DMS 273 treated with DMSO at 0.1 percent for 48 hours (cell line): ENCODE measurements around the gene SUGP1.
"Not testable (repeated sequence)": the region's sequence is repeated elsewhere in the genome, so short reads cannot be mapped to it uniquely, and the experiment has no call there.

ENCODE experiments used
- DNase-seq: peaks from one replicate; lab custom pipeline; 2025; lab: John Stamatoyannopoulos, UW

Gene SUGP1

DNA sequence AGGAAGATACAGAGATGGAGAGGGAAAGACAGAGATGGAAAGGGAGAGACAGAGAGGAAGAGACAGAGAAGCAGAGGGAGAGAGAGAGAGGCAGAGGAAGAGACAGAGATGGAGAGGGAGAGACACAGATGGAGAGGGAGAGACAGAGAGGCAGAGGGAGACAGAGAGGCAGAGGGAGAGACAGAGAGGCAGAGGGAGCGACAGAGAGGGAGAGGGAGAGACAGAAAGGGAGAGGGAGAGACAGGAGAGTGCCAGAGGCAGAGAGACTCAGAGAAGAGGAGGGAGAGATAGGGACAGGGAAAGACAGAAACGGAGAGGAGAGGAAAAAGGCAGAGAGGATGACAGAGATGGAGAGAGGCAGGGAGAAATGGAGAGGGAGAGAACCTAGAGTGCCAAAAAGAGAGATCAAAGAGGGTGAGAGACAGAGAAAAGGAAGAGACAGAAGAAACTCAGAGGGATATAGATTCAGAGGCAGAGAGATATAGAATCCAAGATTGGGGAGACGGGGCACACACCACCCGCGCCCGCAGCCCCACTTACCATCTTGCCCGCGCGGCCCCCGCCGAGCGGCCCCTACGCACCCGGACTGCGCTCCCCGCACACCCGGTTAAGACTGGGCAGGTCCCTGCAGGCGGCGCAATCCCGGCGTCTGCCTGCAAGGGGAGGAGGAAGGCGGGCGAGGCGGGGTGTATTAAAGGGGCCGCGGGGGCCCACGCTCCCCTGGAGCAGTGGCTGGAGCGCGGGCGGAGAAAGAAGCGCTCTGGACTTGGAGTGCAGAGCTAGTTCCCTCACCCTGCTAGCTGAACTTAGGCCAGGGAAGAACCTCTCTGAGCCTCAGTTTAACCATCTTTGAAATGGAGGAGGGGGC is 57.9 kb downstream of the SUGP1 start:
- no peak for DNase-seq

DNA sequence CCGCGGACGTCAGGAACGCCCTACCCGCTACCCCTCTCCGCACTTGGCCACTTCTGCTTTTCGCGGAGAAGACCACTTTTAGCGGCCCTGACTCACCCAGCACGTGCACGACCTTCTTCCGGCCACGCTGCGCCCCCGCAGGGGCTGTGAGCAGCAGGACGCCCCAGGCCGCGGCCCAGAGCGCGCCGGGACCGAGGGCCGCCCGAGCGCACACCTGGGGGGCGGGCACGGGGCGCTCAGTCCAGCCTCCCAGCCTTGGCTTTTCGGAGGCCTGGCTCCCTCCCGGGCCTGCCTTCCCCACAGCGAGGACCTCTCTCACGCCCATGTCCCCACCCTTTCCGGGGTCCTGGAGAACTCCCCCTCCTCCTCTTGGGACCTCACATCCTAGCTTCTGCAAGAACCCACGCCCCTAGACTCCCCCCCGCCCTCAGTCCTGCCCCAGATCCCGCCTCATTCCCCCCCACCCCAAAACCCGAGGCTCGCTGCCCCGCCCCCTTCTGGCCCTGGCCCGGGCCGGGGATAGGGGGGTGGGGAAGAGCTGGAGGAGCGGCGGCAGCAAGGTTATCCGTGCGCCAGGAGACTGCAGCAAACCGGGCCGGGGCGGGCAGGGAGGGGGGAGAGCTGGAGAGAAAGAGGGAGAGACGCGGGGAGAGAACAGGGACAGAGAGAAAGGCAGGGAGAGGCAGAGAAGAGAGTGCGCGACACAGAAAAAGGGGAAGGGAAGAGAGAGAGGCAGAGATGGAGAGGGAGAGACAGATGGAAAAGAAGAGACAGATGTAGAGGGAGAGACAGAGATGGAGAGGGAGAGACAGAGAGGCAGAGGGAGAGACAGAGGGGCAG is 58.7 kb downstream of the SUGP1 start:
- no peak for DNase-seq

DNA sequence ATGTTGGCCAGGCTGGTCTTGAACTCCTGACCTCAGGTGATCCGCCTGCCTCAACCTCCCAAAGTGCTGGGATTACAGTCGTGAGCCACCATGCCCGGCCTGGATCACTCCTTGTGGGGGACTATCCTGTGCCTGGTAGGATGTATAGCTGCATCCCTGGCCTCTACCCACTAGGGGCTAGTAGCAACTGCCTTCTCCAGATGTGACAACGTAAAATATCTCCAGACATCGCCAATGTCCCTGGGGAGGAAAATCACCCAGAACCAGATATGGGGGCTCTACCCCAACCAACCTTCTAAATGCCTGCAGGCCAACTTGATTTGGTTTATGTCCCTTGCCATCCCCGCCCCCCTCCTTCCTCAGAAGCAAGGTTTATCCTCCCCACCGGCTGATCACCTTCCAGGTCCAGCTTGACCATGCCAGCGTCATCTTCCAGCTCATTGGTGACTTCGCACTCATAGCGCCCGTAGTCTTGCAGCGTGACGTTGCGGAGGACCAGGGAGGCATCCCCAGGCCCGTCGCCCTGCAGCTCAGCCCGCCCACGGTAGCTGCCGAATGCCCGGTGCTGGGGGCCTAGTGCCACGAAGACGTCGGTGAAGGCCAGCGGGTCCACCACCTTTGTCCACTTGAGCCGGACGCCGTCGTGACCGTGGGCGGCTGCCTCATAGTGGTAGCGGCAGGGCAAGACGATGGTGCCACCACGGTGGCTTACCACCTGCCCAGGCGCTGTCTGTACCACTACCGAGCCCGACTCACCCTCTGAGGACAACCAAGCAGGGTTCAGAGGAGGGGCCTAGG is 59.7 kb downstream of the SUGP1 start:
- no peak for DNase-seq

- DNase-seq, result peak; percentile 85
Measured at GRCh38 chr19:19259741-19260140, 60.6 kb downstream of the SUGP1 start.

- no peak for DNase-seq
Measured at GRCh38 chr19:19258589-19259338, 61.5 kb downstream of the SUGP1 start.

GRCh38 chr19:19257836-19258588 is 62.3 kb downstream of the SUGP1 start:
- DNase-seq, result no peak

DNA sequence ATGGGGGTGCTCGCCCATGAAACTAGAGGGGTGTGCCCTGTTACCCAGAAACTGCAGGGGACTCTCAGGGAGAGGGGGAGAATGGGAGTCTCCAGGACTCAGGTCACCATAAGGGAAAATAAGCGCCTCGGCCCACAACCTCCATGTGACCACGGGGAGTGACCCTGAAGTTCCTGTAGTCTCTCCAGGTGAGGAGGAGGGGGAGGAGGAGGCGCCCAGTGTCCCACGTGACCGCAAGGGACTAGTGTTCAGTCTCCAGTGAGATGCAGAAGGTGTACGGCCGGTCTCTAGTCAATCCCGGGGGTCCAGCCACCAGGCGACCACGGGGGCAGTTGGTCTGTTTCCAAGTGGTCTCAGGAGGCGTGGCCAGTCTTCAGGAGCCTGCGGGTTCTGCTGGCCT is 63.2 kb downstream of the SUGP1 start:
- DNase-seq, result no peak

- DNase-seq, result no peak
Measured at GRCh38 chr19:19256072-19256969, 64.0 kb downstream of the SUGP1 start.

DNA sequence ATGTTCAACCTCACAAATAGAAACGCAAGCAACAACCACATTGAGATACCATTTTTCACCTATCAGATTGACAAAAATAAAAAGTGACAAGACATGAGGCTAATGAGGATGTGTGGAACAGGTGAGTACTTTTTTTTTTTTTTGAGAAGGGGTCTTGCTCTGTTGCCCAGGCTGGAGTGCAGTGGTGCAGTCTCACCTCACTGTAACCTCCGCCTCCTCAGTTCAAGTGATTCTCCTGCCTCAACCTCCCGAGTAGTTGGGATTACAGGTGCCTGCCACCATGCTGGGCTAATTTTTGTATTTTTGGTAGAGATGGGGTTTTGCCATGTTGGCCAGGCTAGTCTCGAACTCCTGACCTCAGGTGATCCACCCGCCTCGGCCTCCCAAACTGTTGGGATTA is 66.9 kb downstream of the SUGP1 start:
- DNase-seq, result not testable (repeated sequence)

DNA sequence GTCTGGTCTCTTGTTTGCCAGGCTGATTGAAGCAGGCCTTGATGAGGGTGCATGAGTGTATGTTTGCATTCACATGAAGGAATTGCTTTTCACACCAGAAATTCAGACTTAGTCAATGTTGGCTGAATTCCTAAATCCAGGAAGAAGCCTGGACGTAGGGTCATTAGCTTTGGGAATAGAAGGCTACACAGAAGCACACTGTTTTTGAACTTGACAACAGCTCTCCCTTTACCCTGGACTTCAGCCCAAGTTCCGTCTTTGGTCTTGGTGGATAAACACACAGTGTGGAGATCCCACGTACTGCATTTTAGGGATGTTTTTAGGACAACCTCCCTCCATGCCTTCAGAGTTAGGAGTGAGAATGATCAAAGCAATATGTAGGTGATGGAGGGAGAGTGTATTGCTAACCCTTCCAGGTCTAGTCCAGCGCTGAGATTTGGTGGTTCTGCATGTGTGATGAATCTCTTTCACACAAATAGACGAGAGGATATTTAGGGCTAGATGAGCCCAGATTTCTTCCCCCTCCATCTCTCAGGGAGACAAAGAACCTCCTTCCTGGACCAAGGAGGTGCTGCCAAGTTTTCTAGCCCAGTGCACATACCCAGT is 70.0 kb downstream of the SUGP1 start:
- DNase-seq, result no peak

DNA sequence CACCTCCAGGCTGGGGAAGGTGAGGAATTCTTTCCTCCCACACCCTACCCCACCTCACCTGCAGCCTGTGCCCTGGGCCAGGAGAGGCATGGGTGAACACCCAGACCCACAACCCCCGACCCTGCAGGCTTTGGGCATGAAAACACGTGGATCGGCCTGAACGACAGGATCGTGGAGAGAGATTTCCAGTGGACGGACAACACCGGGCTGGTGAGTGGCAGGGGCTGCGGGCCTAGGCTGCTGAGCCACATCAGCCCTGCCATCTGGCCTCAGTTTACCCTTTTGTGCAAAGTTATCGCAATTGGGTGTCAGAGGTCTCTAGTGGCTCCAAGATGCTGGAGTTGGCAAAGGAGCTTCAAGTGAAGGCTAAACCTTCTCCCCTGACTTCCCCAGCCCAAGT is 79.8 kb downstream of the SUGP1 start:
- DNase-seq, result no peak

DNA sequence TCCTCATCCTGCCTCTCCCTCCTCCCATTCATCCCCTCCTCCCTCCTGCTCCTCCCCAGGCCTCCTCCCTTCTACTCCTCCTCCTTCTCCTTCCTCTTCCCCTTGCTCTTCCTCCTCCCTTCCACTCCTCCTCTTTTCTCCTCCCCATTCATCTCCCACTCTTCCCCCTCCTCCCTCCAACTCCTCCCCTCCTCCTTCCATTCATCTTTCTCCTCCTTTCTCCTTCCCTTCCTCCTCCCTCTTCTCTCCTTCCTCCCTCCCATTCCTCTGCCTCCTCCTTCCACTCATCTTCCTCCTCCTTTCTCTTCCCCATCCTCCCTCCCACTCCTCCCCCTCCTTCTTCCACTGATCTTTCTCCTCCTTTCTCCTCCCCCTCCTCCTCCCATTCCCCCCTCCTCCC is 80.6 kb downstream of the SUGP1 start:
- DNase-seq, result no peak

DNA sequence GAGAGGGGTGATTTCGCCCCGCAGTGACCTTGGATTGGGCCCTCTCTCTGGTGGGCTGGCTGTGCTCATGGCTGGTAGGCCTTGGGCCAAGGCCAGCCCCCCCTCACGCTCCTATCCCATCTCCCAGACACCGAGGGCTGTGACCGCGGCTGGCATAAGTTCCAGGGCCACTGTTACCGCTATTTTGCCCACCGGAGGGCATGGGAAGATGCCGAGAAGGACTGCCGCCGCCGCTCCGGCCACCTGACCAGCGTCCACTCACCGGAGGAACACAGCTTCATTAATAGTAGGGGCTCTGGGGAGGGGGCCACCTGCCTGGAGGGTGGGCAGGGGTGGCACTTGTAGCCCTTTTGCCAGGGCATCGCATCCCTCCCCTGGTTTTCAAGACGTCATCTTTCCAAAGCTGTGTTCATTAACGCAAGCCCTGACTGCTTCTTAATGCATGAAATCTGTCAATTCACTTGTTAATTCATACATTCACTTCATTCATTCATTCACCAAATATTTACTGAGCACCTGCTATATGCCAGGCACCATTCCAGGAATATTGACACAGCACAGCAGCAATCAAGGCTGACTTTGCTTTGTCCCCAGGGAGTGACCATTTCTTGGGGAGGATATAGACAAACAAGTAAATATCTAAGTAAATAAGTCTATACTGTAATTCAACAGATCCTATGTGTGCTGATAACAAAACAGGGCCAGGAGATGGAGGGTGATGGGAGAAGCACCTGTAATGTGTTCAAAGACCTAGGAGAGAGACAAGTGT is 82.0 kb downstream of the SUGP1 start:
- no peak for DNase-seq

GRCh38 chr19:19236173-19236572 is 84.1 kb downstream of the SUGP1 start:
- no peak for DNase-seq

DNA sequence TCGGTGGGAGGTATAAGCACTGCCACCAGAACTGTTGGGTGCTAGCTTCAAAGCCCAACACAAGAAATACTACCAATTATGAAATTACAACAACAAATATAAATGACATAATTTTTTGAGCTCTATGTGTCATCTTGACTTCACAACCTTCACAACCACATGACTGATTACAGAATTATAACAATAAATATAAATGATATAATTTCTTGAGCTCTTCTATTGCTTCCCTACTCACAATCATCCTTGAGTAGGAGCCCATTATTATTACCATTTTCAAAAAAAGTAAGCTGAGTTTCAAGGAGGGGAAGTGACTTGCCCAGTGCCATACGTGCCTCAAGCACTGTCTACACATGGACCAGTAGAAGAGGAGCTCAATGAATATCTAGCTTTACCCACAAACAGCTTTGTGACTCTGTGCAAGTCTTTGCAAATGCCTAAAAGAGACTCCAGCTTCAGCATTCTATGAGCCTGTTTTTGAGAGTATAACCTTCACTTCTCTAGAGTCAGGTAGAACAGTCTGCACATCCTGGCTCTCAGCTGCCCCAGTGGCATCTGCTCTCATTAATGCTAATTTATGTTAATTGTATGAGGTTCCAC is 86.0 kb downstream of the SUGP1 start:
- DNase-seq, result no peak

DNA sequence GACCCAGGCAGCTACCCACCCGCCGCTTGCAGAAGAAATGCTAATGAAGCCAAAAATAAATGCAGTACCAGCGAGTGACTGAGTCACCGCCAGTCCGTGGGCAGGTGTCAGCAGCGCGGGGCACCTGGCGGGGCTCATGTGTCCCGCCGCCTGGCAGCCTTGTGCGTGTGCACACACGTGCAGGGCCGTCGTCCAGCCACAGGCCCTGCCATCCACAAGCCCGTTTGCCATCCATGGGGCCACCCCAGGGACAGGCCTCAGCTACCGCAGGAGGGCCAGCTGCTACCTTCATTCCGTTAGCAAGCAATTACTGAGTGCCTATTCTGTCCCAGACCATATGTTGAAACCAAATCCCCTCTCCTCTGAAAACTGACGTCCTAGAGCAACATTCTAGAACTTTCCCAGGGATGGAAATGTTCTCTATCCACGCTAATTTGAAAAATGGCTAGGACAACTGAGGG is 88.0 kb downstream of the SUGP1 start:
- peak; percentile 70 for DNase-seq

DNA sequence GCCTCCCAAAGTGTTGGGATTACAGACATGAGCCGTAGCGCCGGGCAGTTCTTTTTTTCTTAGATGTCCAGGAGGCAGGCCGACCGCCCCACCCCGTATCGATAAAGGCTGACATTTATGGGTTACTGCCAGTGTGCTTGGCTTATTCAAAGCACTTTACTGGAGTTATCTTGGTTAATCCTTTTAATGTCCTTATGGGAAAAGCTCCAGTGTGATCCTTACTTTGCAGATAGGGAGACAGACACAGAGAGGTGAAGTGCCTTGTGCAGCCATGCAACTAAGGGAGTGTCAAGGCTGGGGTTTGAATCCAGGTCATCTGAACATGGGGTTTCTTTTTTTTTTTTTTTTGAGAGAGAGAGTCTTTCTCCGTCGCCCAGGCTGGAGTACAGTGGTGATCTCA is 89.3 kb downstream of the SUGP1 start:
- DNase-seq, result no peak

GRCh38 chr19:19229701-19230100 is 90.6 kb downstream of the SUGP1 start:
- no peak for DNase-seq
